GM12865 (cell line): ENCODE data around the gene SETD1A.

Experiments
- DNase-seq: peaks from one replicate; pipeline ENCODE4 v3.0.0; 2010; ENCODE audit warnings: low read depth
- H3K4me3 ChIP-seq: 2 replicates; pipeline ENCODE4 v1.5.1; 2011; ENCODE audit warnings: mild to moderate bottlenecking, low read depth, low read length, control low read depth
- TF ChIP-seq, protein P1 (sequence below): IDR thresholded peaks from 2 replicates; pipeline ENCODE4 v1.5.1; 2011; ENCODE audit warnings: low read length, control low read depth, low read depth, inconsistent platforms; ENCODE audit not compliant: insufficient read depth; ENCODE audit errors: missing control alignments

The SETD1A gene

DNA sequence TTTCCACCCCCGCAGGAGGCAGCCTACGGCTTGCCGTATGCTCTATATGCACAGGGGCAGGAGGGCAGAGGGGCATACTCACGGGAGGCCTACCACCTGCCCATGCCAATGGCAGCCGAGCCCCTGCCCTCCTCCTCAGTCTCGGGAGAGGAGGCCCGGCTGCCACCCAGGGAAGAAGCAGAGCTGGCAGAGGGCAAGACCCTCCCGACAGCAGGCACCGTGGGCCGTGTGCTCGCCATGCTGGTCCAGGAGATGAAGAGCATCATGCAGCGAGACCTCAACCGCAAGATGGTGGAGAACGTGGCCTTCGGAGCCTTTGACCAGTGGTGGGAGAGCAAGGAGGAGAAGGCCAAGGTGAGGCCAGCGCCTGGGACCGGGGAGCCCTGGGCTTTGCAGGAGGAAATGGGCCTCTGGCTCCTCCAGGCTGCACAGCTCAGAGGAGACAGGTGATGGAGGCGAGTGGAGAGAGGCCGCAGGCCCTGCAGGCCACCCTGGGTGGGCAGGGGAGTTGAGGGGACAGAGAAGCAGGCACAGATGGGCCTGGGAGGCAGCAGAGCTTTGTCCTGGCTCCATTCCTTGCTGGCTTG, 8.6 kb downstream of the SETD1A start:
- TF ChIP-seq, protein P1, sequence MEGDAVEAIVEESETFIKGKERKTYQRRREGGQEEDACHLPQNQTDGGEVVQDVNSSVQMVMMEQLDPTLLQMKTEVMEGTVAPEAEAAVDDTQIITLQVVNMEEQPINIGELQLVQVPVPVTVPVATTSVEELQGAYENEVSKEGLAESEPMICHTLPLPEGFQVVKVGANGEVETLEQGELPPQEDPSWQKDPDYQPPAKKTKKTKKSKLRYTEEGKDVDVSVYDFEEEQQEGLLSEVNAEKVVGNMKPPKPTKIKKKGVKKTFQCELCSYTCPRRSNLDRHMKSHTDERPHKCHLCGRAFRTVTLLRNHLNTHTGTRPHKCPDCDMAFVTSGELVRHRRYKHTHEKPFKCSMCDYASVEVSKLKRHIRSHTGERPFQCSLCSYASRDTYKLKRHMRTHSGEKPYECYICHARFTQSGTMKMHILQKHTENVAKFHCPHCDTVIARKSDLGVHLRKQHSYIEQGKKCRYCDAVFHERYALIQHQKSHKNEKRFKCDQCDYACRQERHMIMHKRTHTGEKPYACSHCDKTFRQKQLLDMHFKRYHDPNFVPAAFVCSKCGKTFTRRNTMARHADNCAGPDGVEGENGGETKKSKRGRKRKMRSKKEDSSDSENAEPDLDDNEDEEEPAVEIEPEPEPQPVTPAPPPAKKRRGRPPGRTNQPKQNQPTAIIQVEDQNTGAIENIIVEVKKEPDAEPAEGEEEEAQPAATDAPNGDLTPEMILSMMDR, result no peak
- no peak overlapping the region for H3K4me3 ChIP-seq
- no peak for DNase-seq

DNA sequence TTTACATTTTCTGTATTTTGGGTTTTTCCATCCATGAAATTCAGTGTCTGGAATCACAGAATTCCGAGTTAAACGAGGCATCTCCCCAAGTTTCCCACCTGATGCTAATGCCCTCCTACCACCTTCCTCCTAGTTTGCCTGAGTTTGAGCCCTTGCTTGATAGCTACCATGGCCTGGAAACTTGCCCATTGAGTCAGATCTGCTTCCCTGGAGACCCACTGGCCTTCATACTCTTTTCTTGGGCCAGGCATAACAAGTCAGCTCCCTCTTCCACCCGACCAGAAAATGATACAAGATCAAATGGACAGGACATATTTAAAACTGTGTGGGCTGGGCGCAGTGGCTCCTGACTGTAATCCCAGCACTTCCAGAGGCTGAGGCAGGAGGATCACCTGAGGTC, 10.2 kb downstream of the SETD1A start:
- no peak for DNase-seq
- TF ChIP-seq, protein P1, result no peak
- H3K4me3 ChIP-seq, result no peak overlapping the region

DNA sequence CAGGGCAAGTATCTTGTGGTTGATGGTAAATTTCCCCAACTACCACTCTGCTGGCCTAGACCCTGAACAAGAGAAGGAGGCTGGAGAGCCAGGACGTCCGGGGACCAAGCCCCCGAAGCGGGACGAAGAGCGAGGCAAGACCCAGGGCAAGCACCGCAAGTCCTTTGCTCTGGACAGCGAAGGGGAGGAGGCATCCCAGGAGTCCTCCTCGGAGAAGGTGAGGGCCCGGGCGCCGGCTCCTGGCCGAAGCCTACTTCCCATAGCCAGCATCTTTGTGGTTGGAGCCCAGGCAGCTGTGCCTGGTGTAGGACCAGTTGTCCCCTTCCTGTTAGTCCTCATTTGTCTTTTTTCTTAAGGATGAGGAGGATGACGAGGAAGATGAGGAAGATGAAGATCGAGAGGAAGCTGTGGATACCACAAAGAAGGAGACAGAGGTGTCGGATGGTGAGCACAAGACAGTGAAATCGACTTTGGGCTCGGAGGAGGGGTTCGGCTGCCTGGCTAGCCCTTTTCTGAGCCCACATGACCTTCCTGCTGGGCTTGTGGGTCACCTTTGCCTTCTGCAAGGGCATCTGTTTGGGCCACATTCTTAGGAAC, 11.8 kb downstream of the SETD1A start:
- TF ChIP-seq, protein P1, result no peak
- no peak for DNase-seq
- H3K4me3 ChIP-seq, result no peak overlapping the region

DNA sequence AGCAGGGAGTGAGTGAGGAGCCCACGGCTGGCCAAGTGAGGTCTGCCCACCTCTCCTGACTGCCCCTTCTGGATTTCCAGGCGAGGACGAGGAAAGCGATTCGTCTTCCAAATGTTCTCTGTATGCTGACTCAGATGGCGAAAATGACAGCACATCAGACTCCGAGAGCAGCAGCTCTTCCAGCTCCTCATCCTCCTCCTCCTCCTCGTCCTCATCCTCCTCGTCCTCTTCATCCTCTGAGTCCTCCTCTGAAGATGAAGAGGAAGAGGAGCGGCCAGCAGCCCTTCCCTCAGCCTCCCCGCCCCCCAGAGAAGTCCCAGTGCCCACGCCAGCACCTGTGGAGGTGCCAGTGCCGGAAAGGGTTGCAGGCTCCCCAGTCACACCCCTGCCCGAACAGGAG, 13.7 kb downstream of the SETD1A start:
- TF ChIP-seq, protein P1, result no peak
- no peak overlapping the region for H3K4me3 ChIP-seq

DNA sequence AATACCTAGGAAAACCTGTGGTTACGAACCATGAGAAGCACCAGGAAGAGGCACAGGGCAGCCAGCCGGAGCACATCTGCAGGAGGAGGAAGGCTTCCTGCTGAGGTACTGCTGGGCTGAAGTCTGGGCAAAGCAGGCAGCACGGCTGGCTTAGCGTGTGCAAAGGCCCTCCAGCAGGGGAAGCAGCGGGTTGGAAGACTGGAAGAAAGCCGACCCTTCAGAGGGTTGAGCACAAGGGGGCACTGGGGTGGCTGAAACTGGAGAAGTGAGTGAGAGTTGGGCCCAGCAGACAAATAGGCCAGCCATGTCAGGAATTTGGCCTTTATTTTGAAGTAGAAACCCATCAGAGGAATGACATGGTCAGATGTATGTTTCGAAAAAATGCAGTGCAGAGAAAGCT, 15.3 kb downstream of the SETD1A start:
- TF ChIP-seq, protein P1, result no peak
- no peak for DNase-seq

More for the DNA sequence above, 13.7 kb downstream of the SETD1A start:
- no peak for DNase-seq

DNA sequence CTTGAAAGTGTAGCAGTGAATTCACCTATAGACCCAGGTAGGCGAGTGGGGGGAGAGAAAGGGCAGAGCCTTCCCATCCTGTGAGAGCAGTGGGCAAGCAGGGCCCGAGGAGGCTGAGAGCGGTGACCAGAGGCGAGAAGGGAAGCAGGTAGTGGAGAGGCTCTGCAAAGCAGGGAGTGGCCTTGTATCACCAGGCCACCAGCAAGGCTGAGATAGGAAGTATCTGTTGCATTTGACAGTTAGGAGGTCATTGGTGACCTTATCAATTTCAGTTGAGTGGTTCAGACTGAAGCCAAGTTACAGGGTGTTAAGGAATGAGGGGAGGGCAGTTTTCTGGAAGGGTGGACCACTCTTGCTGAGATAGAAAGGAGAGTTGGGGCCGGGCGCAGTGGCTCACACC, 16.8 kb downstream of the SETD1A start:
- TF ChIP-seq, protein P1, result no peak
- DNase-seq, result no peak
- no peak overlapping the region for H3K4me3 ChIP-seq

More for the DNA sequence above, 15.3 kb downstream of the SETD1A start:
- H3K4me3 ChIP-seq, result no peak overlapping the region

DNA sequence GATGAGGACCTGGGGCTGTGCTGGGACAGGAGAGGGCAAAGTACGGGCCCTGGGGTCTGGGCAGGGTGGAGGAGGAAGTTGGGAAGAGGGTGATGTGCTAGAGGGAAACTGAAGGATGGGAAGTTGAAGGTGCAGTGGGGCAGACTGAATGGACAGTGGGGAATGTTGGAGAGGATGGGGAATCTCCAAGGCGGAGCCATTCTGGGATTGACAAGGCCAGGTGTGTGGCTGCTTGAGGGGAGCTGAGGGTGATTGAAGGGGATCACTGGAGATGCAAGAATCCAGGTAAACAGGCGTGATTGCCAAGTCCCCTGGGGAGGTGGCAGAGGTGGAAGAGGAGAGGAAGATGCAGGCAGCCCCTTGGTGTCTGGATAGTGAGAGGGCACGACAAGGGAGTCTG, 18.9 kb downstream of the SETD1A start:
- no peak for DNase-seq
- TF ChIP-seq, protein P1, result no peak
- no peak overlapping the region for H3K4me3 ChIP-seq
